Type B pancreatic cell (in vitro differentiated cells): Measurements from ENCODE around the gene TNXB. TPM values are rescaled to one million over a fixed set of nuclear protein-coding genes. Genes with fewer than 3 reads are reported as not detected.
A peak's percentile ranks its signal among the peaks of the same experiment; 100 is the strongest.
"Not testable (repeated sequence)": the region's sequence is repeated elsewhere in the genome, so short reads cannot be mapped to it uniquely, and the experiment has no call there.

Experiments
- DNase-seq: peaks from one replicate; pipeline ENCODE4 v3.0.0; 2021; ENCODE audit warnings: mixed read lengths; ENCODE audit not compliant: unreplicated experiment; ENCODE audit errors: extremely low spot score
- H3K27ac Mint-ChIP-seq: 2 replicates; pipeline ENCODE4 v1.8.0; 2021; ENCODE audit warnings: mild to moderate bottlenecking, mixed read lengths
- H3K27me3 Mint-ChIP-seq: 2 replicates; pipeline ENCODE4 v1.8.0; 2021; ENCODE audit warnings: mixed read lengths
- H3K36me3 Mint-ChIP-seq: 2 replicates; pipeline ENCODE4 v1.8.0; 2021; ENCODE audit warnings: mixed read lengths
- H3K4me1 Mint-ChIP-seq: one replicate; pipeline ENCODE4 v1.8.0; 2021; ENCODE audit warnings: mixed read lengths; ENCODE audit not compliant: unreplicated experiment
- H3K4me3 Mint-ChIP-seq: 2 replicates; pipeline ENCODE4 v1.8.0; 2021; ENCODE audit warnings: mild to moderate bottlenecking, mixed read lengths
- H3K9me3 Mint-ChIP-seq: 2 replicates; pipeline ENCODE4 v1.8.0; 2021; ENCODE audit warnings: mixed read lengths
- total RNA-seq: library from RNA; stranded (reverse); gene quantifications from 2 replicates; pipeline ENCODE4 v1.2.1, GENCODE V29; 2021; ENCODE audit warnings: low replicate concordance
- TF ChIP-seq, protein P1 (sequence below): fragments of 200-600 bp; sonication (generic); conservative IDR thresholded peaks from 2 replicates; pipeline ENCODE4 v1.5.0; 2021; ENCODE audit warnings: antibody characterized with exemption, mild to moderate bottlenecking

TNXB gene
- total RNA-seq, 1 donor from 2014 or later: 22.2 TPM

DNA sequence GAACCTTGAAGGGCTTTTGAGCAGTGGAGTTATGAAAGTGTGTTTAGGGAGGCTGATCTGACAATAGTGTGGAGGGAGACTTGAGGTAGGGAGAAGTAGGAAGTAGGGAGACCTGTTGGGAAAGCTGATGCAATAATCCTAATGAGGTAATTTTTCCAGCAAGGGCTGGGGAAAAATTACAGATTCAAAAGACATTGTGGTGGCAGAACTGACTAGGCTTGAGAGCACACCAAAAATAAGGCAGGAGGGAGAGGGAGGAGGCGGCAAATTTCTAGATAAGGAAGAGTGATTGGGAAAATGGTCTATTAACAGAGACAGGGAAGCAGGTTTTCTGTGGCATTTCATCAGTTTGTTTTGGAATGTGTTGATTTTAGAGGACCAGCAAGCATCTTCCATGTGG, 37.1 kb upstream of the TNXB start:
- H3K4me1 Mint-ChIP-seq: peaks cover 16% of the 10 kb centered on the region

DNA sequence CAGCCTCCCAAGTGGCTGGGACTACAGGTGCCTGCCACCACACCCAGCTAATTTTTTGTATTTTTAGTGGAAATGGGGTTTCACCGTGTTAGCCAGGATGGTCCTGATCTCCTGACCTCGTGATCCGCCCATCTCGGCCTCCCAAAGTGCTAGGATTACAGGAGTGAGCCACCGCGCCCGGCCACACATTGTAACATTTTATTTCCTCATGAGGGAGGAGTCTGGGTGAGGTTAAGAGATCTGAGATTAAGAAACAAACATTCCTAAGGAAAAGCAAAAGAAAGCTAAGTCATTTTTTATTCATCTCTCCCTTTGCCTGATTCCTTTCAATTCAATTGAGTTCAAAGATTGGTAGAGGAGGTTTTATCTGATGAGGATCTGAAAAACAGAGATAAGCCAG, 35.1 kb upstream of the TNXB start:
- not testable (repeated sequence) for H3K4me3 Mint-ChIP-seq, H3K4me1 Mint-ChIP-seq, DNase-seq, H3K36me3 Mint-ChIP-seq, H3K9me3 Mint-ChIP-seq, H3K27me3 Mint-ChIP-seq
- peak overlapping the region; percentile 64 for H3K27ac Mint-ChIP-seq

More for the DNA sequence above, 37.1 kb upstream of the TNXB start:
- Mint-ChIP-seq H3K9me3 (no peaks in the 10 kb centered on the region), H3K27ac (no peak overlapping the region), H3K27me3 (peaks cover 16% of the 10 kb centered on the region), H3K4me3 (no peak overlapping the region), H3K36me3 (no peaks in the 10 kb centered on the region)
- DNase-seq: no peak
- TF ChIP-seq, protein P1, sequence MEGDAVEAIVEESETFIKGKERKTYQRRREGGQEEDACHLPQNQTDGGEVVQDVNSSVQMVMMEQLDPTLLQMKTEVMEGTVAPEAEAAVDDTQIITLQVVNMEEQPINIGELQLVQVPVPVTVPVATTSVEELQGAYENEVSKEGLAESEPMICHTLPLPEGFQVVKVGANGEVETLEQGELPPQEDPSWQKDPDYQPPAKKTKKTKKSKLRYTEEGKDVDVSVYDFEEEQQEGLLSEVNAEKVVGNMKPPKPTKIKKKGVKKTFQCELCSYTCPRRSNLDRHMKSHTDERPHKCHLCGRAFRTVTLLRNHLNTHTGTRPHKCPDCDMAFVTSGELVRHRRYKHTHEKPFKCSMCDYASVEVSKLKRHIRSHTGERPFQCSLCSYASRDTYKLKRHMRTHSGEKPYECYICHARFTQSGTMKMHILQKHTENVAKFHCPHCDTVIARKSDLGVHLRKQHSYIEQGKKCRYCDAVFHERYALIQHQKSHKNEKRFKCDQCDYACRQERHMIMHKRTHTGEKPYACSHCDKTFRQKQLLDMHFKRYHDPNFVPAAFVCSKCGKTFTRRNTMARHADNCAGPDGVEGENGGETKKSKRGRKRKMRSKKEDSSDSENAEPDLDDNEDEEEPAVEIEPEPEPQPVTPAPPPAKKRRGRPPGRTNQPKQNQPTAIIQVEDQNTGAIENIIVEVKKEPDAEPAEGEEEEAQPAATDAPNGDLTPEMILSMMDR: no peak

- H3K36me3 Mint-ChIP-seq: no peaks in the 10 kb centered on the region
- peaks cover 4% of the 10 kb centered on the region for H3K27me3 Mint-ChIP-seq
- TF ChIP-seq, protein P1: no peak
- no peak overlapping the region for H3K27ac Mint-ChIP-seq
- no peaks in the 10 kb centered on the region for H3K4me1 Mint-ChIP-seq
- no peaks in the 10 kb centered on the region for H3K9me3 Mint-ChIP-seq
- no peak overlapping the region for H3K4me3 Mint-ChIP-seq
- no peak for DNase-seq
Observed at GRCh38 chr6:32140420-32141046, 31.4 kb upstream of the TNXB start.

DNA sequence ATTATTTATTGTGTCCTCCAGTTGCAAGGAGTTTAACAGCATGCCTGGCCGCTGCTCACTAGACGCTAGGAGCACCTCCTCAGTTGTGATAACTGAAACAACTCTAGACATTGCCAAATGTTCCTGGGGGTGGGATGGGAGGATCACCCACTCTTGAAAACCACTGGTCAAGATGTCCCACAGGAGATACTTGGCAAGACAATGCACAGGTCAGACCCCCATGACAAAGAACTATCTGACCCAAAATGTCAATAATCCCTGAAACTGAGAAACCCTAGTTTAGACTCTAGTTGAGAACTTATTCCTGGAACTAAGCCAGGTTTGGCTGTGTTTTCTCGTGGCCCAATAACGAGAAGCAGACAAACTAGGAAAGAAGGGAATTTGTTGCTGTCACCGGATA, 30.5 kb upstream of the TNXB start:
- Mint-ChIP-seq H3K4me3 (no peak overlapping the region), H3K27me3 (peaks cover 8% of the 10 kb centered on the region), H3K9me3 (no peaks in the 10 kb centered on the region), H3K36me3 (no peaks in the 10 kb centered on the region), H3K27ac (no peak overlapping the region), H3K4me1 (no peaks in the 10 kb centered on the region)
- TF ChIP-seq, protein P1: no peak
- no peak for DNase-seq

- Mint-ChIP-seq H3K9me3 (no peaks in the 10 kb centered on the region), H3K4me1 (no peaks in the 10 kb centered on the region), H3K4me3 (no peak overlapping the region), H3K27me3 (peaks cover 13% of the 10 kb centered on the region), H3K36me3 (no peaks in the 10 kb centered on the region), H3K27ac (no peak overlapping the region)
- no peak for DNase-seq
- TF ChIP-seq, protein P1: no peak
Observed at GRCh38 chr6:32137454-32137853, 28.3 kb upstream of the TNXB start.

DNA sequence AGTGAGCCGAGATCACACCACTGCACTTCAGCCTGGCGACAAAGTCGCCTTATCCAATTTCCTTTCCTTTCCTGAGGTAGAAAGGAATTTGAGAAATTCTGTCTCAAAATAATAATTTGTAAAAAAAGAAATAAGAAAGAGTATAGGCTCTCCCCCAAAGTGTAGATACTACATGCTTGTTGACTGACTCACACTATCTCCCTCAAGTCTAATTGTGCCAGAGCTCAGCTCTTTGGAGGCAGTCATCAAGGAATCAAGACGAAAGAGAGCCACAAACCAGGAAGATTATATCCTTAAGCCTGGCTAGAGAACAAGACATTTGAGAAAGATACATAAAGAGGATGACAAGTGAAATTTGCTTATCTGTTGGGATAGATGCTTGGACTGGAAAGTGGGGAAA, 24.6 kb upstream of the TNXB start:
- no peak for DNase-seq
- H3K9me3 Mint-ChIP-seq: peaks cover 3% of the 10 kb centered on the region
- peaks cover 14% of the 10 kb centered on the region for H3K4me1 Mint-ChIP-seq
- TF ChIP-seq, protein P1: no peak
- H3K27ac Mint-ChIP-seq: no peak overlapping the region
- H3K4me3 Mint-ChIP-seq: no peak overlapping the region
- no peaks in the 10 kb centered on the region for H3K36me3 Mint-ChIP-seq
- peaks cover 16% of the 10 kb centered on the region for H3K27me3 Mint-ChIP-seq
